DND-41 (cell line): ENCODE data around the gene SLC26A6.

Experiments
- CTCF ChIP-seq: IDR thresholded peaks from 2 replicates; pipeline ENCODE4 v1.5.1; 2012; ENCODE audit warnings: borderline replicate concordance, low read length, moderate library complexity, mild to moderate bottlenecking; ENCODE audit not compliant: poor library complexity, severe bottlenecking; ENCODE audit errors: extremely low read depth
- EZH2 ChIP-seq: IDR thresholded peaks from 3 replicates; pipeline ENCODE4 v1.6.1; 2012; ENCODE audit warnings: borderline replicate concordance, low read depth, mild to moderate bottlenecking, moderate library complexity, low read length, inconsistent platforms; ENCODE audit not compliant: severe bottlenecking

- TF ChIP-seq CTCF (no peak), EZH2 (no peak)
Observed at GRCh38 chr3:48650723-48651122, 15.5 kb upstream of the SLC26A6 start.
